Lung (tissue), 12 donors: ENCODE data around the gene MICALL1. TPM values are rescaled to one million over a fixed set of nuclear protein-coding genes. Genes with fewer than 3 reads are reported as not detected.

ENCODE experiments used
- ATAC-seq: fragments of 200-7000 bp; cut with Tn5 transposase; one replicate; pipeline ENCODE4 v1.9.1; 2020; ENCODE audit warnings: moderate number of reproducible peaks; ENCODE audit not compliant: insufficient read depth, low FRiP score
- DNase-seq, 3 donors: peaks; one replicate each; pipeline ENCODE4 v3.0.0-alpha.2; 2013 to 2017
- H3K27ac ChIP-seq, 2 donors: one replicate each; pipeline ENCODE4 v1.5.1; 2013; ENCODE audit warnings: mild to moderate bottlenecking in 2 of 2, moderate library complexity in 2 of 2, control low read depth in 1 of 2, inconsistent platforms in 1 of 2, low read depth in 1 of 2, low read length in 1 of 2
- H3K27me3 ChIP-seq, 3 donors: one replicate each; pipeline ENCODE4 v1.5.1; 2013; ENCODE audit warnings: low read length in 2 of 3; ENCODE audit not compliant: control insufficient read depth in 3 of 3, insufficient read depth in 3 of 3
- H3K36me3 ChIP-seq, 4 donors: one replicate each; pipeline ENCODE4 v1.5.1; 2013; ENCODE audit warnings: low read length in 4 of 4, mild to moderate bottlenecking in 1 of 4, moderate library complexity in 1 of 4; ENCODE audit not compliant: control insufficient read depth in 4 of 4, insufficient read depth in 4 of 4
- H3K4me1 ChIP-seq, 5 donors: one replicate each; pipeline ENCODE4 v1.5.1; 2013; ENCODE audit warnings: low read length in 5 of 5, mild to moderate bottlenecking in 2 of 5, moderate library complexity in 1 of 5; ENCODE audit not compliant: control insufficient read depth in 5 of 5, insufficient read depth in 5 of 5
- H3K4me3 ChIP-seq: one replicate; pipeline ENCODE4 v1.5.1; 2013; ENCODE audit warnings: mild to moderate bottlenecking, control low read depth, moderate library complexity
- H3K9ac ChIP-seq, 2 donors: one replicate each; pipeline ENCODE4 v1.5.1; 2013; ENCODE audit warnings: low read length in 2 of 2, control low read depth in 1 of 2; ENCODE audit not compliant: insufficient read depth in 1 of 2
- H3K9me3 ChIP-seq, 4 donors: one replicate each; pipeline ENCODE4 v1.5.1; 2013; ENCODE audit warnings: low read length in 3 of 4, mild to moderate bottlenecking in 1 of 4, moderate library complexity in 1 of 4; ENCODE audit not compliant: control insufficient read depth in 4 of 4, insufficient read depth in 3 of 4
- WGBS, 2 donors: extraction: QIAGEN DNeasy Blood & Tissue Kit; methylation state at CpG; one replicate each; pipeline ENCODE4 v1.1.7; 2013; 5-methylcytosine and 5-hydroxymethylcytosine counted together
- polyA plus RNA-seq, 2 donors: library from polyadenylated mRNA; stranded (reverse); fragments of 200-250 nt; gene quantifications; one replicate each; pipeline ENCODE4 v1.2.1, GENCODE V29; 2013
- total RNA-seq, 2 donors: library from RNA; depleted of rRNA in 1 of 2; stranded (reverse); fragments of >200 nt in 1 of 2; gene quantifications; one replicate each; pipeline ENCODE4 v1.2.1, GENCODE V29; 2014 to 2021
- TF ChIP-seq, protein P1 (sequence below): IDR thresholded peaks from 2 replicates; pipeline ENCODE4 v1.5.1; 2012; ENCODE audit warnings: mild to moderate bottlenecking; ENCODE audit errors: control extremely low read depth, extremely low read depth
- donor health status: control.
- donor health status: control.
- donor health status: Bipolar disorder and iron deficiency.
- donor health status: healthy.
- donor health status: DM: yes; HTN: yes; CAD: no.

Gene MICALL1
- total and polyA plus RNA-seq, 4 donors, result 12.9 to 29.1 (median 17.5) TPM

DNA sequence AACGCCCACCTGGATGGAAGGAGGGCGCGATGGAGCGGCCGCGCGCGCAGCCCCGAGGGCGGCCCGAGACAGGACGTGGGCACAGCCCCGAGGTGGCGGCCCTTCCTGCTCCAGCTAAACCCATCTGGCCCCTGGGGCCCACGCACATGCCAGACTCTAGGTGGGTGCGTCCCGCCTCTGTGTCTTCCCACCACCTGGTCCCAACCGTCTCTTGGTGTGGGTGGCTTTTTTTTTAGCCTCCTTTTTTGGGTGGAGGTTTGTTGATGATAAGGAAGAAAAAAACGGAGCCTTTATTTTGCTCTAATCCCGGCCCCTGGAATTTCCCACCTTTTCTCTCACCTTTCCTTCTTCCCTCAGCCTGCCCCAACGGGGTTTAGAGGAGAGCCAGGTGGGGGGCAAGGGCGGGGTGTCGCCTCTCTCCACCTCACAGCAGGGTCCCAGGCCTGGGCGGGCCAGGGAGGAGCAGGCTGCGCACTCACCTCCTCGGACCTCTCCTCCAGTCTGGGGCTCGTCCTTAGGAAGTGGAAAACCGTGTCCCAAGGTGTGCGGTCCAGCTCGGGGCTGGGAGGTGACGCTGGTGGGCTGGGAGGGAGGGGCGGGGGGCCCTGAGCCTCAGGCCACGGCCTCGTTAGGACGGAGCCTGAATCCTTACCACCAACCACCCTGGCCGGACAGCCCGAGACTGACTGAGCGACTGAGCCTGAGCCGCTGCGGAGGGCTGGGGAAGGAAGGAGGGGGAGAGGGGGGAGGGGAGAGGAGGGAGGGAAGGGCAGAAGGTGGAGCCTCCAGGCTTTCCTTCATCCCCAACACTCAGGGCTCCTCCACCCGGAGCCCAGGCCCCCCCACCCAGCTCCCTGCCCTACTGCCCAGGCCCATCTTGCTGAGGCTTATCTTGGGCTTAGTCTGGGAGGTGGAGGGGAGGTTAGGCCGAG lies 78.0 kb downstream of the MICALL1 start, which contains the start of gene SOX10:
SOX10 (minus strand) TSS at position 696 of the 932 bp plus-strand sequence. CDS start 771 bp downstream, outside the sequence.
- Histone ChIP-seq H3K27ac (no peak within 1 kb of the TSS), H3K9me3 (no peaks in the 10 kb centered on the region), H3K9ac (no peak within 1 kb of the TSS), H3K27me3 (peaks cover 0 to 15% (median 5%) of the 10 kb centered on the region in 3 donors), H3K4me1 (peaks cover 0 to 3% (median 0%) of the 10 kb centered on the region in 5 donors), H3K36me3 (peaks cover 0 to 13% (median 2%) of the 10 kb centered on the region in 4 donors), H3K4me3 (no peak within 1 kb of the TSS)
- 87 to 91% methylated on average over 35 to 42 of the region's 42 CpGs for WGBS, 2 donors
- ATAC-seq, result no peak
- no peak for DNase-seq
- TF ChIP-seq, protein P1, sequence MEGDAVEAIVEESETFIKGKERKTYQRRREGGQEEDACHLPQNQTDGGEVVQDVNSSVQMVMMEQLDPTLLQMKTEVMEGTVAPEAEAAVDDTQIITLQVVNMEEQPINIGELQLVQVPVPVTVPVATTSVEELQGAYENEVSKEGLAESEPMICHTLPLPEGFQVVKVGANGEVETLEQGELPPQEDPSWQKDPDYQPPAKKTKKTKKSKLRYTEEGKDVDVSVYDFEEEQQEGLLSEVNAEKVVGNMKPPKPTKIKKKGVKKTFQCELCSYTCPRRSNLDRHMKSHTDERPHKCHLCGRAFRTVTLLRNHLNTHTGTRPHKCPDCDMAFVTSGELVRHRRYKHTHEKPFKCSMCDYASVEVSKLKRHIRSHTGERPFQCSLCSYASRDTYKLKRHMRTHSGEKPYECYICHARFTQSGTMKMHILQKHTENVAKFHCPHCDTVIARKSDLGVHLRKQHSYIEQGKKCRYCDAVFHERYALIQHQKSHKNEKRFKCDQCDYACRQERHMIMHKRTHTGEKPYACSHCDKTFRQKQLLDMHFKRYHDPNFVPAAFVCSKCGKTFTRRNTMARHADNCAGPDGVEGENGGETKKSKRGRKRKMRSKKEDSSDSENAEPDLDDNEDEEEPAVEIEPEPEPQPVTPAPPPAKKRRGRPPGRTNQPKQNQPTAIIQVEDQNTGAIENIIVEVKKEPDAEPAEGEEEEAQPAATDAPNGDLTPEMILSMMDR, result no peak

DNA sequence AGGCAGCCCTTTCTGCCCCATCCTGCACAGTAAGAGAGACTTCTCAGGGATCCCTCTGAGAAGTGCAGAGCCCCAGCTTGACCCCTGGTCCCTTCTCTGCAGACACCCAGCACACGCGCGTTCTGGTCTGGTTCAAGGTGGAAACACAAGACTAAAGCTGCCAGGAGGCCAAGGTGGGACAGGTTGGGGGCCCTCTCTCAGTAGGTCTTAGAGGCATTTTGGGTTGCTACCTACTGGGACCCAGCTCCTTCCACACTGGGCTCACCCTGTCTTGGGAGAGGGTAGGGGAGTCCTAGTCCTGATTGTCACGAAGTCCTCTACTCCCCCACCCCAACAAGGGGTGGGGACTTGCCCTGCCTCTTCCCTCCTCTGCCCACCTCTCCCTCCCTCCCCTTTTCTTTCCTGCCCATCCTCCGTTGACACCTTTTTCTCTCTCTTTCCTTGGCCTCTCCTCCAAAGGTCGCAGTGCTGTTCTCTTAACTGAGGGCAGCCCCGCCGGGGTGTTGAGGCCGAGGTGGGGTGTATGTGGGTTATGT lies 79.0 kb downstream of the MICALL1 start:
- Histone ChIP-seq H3K4me1 (peaks cover 0 to 6% (median 0%) of the 10 kb centered on the region in 5 donors), H3K4me3 (no peak overlapping the region), H3K27ac (no peak overlapping the region), H3K27me3 (peaks cover 0 to 15% (median 5%) of the 10 kb centered on the region in 3 donors), H3K9ac (no peak overlapping the region), H3K36me3 (peaks cover 0 to 13% (median 2%) of the 10 kb centered on the region in 4 donors), H3K9me3 (no peaks in the 10 kb centered on the region)
- 91% methylated on average over 9 of the region's 9 CpGs for WGBS, 2 donors
- TF ChIP-seq, protein P1, result no peak
- ATAC-seq (no peak), DNase-seq (no peak)

DNA sequence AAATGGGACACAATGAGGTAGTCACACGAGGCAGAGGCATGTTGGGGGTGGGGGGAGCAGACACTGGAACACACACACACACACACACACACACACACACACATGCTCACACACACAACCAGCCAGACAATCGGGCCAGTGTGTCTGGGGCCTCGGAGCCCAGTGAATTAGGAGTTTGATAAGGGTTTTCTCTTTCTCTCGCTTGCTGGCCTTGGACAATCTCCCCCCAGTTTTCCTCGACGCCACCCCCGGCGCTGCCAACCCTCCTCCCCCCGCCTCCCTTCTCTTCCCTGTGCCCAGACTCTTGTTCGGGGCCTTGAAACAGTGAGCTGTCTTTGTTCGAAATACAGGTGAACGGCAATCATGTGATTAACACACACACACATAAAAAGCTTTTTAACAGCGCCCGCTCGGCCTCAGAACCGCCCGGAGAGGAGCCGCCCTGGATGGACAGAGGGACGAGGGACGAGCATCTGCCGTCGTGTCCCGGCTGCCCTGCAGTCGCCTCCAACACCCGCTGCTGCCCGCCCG lies 79.7 kb downstream of the MICALL1 start:
- Histone ChIP-seq H3K4me3 (no peak overlapping the region), H3K27me3 (peaks cover 0 to 15% (median 5%) of the 10 kb centered on the region in 3 donors), H3K4me1 (peaks cover 0 to 11% (median 0%) of the 10 kb centered on the region in 5 donors), H3K9me3 (no peaks in the 10 kb centered on the region), H3K36me3 (peaks cover 0 to 10% (median 2%) of the 10 kb centered on the region in 4 donors), H3K27ac (no peak overlapping the region), H3K9ac (no peak overlapping the region)
- ATAC-seq (no peak), DNase-seq (peak in 2 of 3 donors; percentile 19 to 27)
- 87 to 91% methylated on average over 27 of the region's 27 CpGs for WGBS, 2 donors
- TF ChIP-seq, protein P1, result no peak
